HG03175 (cell line): Measurements from ENCODE around the gene RPL3.
"Not testable (repeated sequence)": the region's sequence is repeated elsewhere in the genome, so short reads cannot be mapped to it uniquely, and the experiment has no call there.

Experiments used
- ATAC-seq: cut with Tn5 transposase; IDR thresholded peaks from one replicate; pipeline ENCODE4 v1.9.1; 2021; ENCODE audit warnings: mild to moderate bottlenecking, moderate library complexity; ENCODE audit not compliant: unreplicated experiment

RPL3 gene

DNA sequence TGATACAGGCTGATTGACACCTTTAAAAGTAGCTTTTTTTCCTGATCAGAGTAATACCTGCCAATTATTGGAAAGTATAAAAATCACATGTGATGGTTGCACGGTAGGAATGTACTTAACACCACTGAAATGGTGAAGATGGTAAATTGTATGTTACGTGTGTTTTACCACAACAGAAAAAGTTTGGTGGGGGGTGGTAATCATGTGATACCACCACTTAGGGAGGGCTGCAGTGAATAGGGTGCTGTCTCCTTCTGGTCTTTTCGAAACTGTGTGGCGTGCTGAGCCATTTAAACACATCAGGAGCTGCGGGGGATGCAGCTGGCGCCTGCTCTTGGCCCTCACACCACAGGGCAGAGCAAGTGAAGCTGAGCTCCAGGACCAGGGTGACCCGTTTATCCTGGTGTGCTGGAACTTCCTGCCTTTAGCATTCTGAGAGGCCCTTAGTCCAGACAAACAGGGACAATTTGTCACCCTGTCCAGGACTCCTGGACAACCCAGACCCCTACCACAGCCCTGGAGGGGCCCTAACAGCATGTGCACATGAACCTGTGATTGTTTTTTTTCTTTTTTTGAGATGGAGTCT is 33.0 kb upstream of the RPL3 start:
- ATAC-seq = no peak

DNA sequence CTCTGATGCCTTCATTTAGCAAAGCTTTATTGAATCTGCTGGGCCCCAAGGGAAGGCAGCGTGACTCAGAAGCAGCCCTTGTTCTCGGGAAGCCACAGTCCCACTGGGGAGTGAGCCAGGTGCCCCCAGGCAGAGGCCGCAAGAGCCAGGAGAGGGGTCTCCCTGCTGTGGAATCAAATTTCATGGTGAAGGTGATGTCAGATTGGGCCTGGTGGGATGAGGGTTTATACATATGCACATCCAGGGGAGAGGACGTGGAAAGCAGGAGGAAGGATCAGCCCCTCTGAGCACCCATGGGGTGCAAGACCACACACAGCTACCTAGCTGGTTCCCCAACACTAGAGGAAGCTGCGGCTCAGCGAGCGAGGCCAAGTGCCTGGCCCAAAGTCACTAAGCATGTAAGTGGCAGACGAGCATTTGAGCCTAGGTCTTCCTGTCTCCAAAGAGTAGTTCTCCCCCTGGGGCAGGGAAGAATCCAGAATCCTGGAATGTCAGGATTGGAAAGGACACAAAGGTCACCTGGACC is 32.3 kb upstream of the RPL3 start:
- no peak for ATAC-seq

DNA sequence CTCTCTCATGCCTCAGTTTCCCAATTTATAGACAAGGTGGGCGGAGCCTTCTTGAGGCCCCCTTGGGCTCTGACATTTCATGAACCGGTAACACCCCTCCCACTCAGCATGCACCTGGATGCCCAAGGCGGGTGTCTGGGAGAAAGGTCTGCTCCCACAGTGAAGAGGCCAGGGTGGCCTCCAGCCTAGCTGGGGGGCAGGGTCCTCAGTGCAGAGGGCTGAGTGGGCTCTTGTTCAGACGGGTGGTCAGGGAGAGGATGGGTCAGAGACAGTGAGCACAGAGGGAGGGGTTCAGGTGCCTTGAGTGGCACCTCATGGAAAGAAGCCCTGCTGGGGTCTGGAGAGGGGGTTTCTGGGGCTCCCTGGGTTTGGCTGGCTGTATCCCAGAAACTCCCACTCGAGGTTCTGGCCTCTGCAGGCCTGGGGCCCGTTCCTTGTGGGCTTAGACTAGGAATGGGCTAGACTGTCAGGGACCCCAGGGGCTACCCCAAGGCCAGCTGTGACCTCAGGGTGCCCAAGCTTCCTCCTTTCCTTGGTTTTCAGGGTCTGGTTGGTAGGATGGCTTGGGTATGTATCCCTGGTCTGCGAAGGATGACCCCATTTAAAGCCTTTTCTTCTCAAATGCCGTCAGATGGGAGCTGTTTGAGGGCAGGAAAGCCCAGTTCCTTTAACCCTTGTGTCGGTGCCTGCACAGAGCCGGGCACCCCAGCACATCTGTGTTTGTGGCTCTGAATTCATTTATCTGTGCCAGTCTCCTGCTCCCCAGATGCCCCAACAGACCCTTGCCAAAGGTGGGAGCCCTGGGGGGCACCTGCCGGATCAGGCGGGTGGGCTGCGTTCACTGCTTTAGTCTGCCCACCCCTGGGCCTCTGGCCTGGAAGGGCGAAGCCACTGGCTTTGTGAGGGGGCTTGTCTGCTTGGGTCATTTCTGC is 31.6 kb upstream of the RPL3 start:
- ATAC-seq = no peak

DNA sequence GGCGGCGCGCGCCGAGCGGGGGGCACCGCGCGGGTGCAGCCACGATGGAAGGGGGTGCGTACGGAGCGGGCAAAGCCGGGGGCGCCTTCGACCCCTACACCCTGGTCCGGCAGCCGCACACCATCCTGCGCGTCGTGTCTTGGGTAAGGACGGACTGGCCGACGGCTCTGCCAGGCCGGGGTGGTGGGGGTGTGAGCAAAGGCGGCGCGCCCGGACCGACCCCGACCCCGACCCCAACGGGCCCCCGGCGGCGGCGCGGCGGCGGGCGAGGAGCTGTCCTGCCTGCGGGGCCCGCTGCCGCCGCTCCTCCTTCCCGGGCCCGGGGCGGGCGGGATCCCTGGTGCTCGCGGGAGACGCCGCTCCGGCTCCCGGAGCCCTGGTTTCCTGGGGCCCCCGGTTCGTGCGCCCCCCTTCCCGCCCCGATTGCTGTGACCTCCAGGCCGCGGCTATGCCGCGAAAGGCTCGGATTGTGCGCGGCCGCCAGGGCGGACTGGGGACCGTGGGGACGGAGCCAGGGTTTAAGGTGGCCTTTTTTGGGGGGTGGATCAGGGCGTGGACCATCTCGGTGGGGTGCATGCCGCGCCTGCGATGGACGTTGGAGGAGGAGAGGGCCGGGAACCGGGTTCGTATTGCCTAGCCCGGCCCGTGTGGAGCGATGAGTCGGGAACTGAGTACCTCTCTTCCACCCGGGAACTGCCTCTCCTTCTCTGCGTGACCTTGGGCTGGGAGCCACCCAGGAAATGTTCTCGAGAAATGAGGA is 30.7 kb upstream of the RPL3 start, which contains the start of gene SYNGR1:
Gene SYNGR1, plus strand, starts transcription at position 25 of the 760 bp plus-strand sequence. Its CDS starts 20 bp downstream, at position 45.
- ATAC-seq = no peak

DNA sequence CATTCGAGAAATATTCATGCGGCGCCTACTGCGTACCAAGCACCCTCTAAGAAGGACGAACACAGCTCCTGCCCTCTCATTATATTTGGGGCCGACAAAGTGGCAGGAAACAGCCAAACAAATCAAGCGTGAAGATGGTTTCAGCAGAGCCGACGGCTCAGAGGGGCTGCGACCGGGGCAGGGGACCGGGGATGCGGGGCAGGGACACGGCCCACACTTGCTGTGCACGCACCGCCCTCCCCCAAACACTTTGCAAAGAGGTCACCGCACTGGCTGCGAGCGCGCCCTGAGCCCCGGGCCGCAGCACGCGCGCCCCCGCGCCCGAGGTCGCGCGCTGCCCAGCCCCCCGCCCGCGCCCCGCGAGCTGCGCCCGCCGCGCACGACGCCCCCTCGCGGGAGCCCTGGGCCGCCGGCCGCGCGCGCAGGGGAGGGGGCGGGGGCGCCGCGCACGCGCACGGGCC is 30.1 kb upstream of the RPL3 start:
- peak; percentile 45 for ATAC-seq

DNA sequence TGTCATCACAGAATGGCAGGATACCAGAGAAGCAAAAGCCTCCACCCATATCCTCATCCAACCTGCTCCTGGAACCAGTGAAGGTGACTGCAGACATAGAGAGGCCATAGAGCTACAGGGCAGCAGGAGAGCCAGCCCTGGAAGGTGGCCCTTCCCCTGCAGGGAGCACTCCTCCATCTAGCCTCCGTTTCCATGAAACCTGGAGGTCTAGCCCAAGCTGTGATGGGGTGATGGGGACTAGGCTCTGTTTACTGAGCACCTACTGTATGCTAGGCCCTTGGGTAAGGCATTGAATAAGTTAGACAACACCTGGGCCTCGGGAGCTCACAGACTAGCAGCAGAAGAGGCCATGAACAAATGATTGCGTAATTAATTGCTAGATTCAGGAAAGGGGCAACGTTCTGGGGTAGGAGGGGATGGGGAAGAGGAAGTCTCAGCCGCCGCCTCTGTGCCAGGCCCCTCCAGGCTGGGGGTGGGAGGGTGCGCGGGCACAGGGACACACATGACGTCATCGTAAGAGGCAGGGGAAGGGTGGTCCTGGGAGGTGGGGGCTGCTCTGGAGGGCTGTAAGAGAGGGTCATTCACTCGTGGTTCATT is 29.6 kb upstream of the RPL3 start:
- no peak for ATAC-seq

DNA sequence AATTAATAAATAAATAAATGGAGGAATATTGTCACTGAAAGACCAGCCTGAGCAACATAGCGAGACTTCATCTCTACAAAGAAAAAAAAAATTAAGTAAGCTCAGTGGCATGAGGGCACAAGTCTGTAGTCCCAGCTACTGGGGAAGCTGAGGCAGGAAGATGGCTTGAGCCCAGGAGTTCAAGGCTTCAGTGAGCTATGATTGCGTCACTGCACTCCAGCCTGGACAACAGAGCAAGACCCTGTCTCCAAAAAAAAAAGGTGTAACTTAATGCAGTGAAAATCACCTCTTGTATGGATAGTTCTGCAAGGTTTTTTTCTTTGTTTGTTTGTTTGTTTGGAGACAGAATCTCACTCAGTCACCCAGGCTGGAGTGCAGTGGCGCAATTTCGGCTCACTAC is 25.8 kb upstream of the RPL3 start:
- ATAC-seq = no peak

DNA sequence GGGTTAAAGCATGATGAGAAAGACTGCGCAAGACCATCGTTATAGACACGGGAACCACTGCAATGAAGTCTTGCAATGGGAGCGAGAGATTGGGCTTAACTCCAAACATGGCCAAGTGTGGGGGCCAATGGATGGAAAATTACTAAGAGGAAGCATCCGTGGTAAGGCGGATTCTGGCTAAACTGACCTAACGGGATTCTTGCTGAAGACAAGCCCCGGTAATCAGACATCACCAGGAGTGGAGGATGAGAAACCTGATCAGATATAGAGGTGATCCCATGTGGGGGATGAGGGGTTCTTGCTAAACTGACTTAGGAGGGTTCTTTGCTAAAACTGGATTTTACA is 24.6 kb upstream of the RPL3 start:
- ATAC-seq = no peak

DNA sequence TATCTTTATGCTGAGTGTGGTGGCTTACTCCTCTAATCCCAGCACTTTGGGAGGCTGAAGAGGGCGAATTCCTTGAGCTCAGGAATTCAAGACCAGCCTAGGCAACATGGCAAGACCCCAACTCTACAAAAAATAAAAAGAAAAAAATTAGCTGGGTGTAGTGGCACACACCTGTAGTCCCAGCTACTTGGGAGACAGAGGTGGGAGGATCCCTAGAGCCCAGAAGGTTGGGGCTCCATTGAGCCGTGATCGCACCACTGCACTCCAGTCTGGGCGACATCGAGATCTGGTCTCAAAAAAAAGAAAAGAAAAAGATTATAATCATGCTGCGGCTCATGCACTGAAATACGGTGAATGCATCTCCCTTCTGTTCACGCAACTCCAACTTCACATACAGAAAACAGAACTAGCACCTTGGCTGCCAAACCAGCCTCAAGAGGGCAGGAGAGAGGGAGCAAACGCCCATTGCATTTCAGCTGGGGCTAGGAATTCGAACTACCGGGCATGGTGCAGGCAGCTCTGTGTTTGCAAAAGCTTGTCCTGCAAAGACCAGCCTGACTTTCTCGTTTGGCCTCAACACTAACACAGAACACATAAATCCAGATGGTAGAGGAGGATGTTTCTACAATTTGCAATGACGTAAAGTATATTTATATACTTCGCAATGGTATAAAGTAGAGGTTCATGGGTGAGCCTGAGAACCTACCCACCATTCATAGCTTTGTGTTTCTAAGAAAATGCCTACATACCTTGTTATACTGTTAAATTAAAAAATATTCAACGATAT is 24.0 kb upstream of the RPL3 start:
- ATAC-seq = no peak

DNA sequence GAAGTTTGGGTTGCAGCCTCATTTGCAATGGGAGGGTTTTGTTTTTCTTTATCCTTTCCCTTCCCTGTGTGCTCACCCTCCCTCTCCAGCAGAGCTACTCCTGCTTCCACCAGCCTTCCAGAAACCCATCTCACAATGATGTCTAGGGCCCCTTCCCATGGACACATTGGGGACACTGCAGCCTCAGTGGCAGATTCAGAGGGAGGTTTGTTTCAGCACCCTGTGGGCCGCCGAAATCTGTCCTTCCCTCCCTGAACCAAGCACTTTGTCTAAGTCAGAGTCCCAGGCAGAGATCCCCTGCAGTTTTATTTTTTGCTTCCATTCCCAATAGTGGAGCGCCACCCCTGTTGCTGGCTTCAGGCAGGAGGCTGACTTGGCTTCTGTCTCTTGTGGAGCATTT is 21.8 kb upstream of the RPL3 start:
- no peak for ATAC-seq

DNA sequence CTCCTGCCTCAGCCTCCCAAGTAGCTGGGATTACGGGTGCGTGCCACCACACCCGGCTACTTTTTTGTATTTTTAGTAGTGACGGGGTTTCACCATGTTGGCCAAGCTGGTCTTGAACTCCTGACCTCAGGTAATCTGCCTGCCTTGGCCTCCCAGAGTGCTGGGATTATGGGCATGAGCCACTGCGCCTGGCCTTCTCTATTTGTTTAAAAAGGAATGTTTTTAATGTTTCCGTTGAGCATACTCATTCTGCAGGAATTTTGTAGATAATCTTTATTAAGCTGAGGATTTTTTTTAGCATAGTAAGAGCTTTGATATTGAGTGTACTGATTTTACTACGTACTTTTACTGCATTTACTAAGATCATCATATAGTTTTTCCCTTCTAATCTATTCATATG is 20.4 kb upstream of the RPL3 start:
- ATAC-seq = not testable (repeated sequence)

DNA sequence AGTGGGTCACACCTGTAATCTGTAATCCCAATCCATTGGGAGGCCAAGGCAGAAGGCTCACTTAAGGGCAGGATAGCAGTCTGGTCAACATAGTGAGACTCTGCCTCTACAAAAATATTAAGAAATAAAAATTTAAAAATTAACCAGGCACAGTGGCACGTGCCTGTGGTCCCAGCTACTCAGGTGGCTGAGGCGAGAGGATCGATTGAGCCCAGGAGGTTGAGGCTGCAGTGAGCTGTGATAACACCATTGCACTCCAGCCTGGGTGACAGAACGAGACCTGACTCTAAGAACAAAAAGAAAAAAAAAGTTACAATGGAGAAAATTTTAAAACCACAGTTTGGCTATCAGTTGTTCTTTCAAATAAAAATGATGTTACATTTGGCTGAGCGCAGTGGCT is 17.0 kb upstream of the RPL3 start:
- ATAC-seq = no peak

DNA sequence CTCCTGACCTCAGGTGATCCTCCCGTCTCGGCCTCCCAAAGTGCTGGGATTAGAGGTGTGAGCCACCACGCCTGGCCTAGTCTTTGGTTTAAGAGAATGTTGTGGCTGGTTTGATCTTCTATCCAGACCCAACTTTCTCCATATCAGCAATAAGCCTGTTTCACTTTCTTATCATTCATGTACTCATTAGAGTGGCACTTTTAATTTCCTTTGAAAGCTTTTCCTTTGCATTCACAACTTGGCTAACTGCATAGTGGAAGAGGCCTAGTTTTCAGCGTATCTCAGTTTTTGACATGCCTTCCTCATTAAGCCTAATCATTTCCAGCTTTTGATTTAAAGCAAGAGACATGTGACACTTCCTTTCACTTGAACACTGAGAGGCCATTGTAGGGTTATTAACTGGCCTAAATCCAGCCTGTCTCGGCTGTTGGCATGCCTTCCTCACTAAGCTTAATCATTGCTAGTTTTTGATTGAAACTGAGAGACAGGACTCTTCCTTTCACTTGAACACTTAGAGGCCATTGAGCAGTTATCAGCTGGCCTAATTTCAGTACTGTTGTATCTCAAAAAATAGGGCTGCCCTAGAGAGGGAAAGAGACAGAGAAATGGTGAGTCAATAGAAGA is 13.1 kb upstream of the RPL3 start:
- ATAC-seq = peak; percentile 69

DNA sequence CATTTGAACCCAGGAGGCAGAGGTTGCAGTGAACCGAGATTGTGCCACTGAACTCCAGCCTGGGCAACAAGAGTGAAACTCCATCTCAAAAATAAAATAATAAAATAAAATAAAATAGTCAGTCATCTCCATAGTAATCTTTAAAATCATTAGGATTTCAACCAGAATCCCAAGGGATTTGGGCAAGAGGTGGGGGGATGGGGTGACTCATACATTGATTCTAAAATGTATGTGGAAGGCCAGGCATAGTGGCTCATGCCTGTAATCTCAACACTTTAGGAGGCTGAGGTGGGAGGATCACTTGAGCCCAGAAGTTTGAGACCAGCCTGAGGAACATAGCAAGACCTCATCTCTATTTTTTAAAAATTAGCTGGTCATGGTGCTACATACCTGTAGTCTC is 11.1 kb upstream of the RPL3 start:
- not testable (repeated sequence) for ATAC-seq

DNA sequence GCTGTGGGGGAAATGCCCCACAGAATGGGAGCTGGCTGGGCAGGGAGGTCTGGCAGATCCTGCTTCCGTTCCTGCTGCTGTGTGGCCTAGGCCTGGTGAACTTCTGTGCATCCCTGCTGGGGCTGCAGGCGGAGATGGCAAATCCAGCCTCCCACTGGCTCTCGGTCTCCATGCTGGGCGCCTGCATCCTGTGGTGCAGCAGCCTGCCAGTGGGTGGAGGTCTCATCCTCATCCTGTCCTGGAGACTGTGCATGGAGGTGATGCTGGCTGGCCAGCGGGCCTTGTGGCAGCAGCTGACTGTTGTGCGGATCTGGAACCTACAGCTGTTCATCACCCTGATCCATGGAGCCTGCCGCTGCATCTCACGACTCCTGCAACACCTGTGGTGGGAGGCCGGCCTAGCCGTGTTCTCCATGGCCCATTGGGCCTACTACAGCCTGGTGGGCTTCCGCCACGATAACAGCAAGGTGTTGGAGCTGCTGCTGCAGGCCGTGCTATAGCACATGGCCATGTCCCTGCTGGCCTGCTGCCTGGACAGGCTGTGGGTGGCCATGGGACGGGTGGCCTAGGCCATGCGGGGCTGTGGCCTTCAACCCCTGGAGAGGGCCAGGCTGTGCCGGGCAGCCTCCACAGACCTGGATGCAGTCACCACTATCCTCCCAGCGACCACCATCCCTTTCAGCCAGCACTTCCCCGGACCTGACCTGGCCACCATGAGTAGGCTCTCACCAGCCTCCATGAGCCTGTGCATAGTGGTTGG is 8.8 kb upstream of the RPL3 start:
- no peak for ATAC-seq

DNA sequence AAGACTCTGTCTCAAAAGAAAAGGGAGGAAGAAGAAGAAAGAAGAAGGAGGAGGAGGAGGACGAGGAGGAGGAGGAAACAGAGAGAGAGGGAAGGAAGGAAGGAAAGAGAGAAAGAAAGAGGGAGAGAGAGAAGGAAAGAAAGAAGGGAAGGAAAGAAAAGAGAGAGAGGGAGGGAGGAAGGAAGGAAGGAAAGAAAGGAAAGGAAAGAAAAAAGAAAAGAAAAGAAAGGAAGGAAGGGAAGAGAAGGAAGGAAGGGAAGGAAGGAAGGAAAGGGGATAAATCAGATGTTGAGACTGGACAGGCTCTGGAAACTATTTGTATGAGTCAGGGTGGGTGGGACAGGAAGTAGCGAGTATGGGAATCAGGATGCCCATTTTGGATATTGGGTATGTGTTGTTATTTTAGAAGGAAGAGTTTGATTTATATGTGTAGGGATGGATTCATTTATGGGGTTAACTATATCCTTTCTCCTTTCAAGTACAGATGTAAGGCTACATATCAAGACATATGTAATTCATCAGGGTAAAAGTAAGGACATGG is 6.0 kb upstream of the RPL3 start:
- ATAC-seq = no peak

DNA sequence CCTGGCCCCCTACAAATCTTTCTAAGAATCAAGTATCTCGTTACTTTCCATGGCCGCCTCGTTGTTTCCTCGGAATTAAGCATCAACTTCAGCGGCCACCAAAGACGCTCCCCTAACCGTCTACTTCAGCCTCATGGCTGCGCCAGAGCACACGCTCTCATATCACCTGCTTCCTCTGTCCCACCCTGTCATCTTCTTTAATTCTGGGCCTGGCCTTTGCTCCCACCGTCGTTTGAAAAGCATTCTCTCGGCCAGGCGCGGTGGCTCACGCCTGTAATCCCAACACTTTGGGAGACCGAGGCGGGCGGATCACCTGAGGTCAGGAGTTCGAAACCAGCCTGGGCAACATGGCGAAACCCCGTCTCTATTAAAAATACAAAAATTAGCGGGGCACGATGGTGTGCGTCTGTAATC is 1.2 kb upstream of the RPL3 start:
- ATAC-seq = not testable (repeated sequence)

DNA sequence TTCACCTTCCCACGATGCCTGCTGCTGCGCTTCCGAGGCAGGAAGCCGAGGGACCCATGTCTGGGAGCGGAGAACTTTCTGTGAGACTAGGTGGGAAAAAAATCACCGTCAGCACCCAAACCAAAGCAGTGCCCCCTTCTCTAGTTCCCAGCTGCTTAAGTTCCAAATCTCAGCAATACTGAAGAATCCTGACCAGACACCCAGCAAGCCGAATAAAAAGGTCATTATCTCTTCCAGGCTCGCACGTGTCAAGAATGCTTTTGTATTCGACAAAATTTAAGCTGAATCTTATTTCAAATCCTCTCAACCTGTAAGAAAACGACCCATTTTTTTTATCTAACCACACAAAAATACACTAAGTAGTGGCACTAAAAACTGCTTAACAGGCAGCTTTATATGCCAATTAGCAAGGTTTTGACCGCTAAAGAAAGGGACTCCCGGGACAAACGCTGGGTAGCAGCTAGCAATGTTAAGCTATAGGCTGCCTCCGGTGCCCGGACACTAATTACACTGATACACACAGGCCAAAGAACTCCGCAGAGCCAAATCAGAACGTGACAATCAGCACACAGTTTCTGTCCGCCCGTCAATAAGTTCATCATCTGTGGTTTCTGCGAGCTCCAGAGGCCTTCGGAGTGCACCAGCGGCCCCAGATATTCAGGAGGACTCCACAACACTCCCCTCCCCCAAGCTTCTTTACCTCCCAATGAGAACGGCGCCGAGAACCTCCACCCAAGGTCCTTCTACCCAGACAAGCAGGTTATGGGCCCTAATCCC is 728 bp downstream of the RPL3 start:
- ATAC-seq = peak; percentile 3
